ENCODE measurements around the gene KREMEN2. TPM values are rescaled to one million over a fixed set of nuclear protein-coding genes. Genes with fewer than 3 reads are reported as not detected.

KREMEN2 gene
- total and polyA plus RNA-seq, 9 of the 15 experiments (the other 6 are each of a cell fraction or from before 2014, with no cell fraction given), result 0.04 to 7.7 (median 1.5) TPM; not detected in 1

- no peaks in the 10 kb centered on the region for H4K20me1 ChIP-seq (replicated peaks; ENCODE audit: control insufficient read depth, insufficient read depth, low read length)
- H3K4me3 ChIP-seq, result no peak overlapping the region
- no peak overlapping the region for H3K27ac ChIP-seq (ENCODE audit: extremely low read depth, low read depth, low read length)
- WGBS (ENCODE audit: insufficient coverage, low coverage, missing lambda C conversion rate), result 97% methylated on average over 7 of the region's 12 CpGs
- H2AFZ ChIP-seq (ENCODE audit: low read depth, low read length), result no peak overlapping the region
- H3K9ac ChIP-seq (ENCODE audit: insufficient read depth in 1 of 2, low read depth in 2 of 2, low read length in 2 of 2), result no peak overlapping the region
- CTCF ChIA-PET (ENCODE audit: low intra/inter-chr PET ratio), result no interaction called here
- H3K4me1 ChIP-seq (replicated peaks in 1 of 2; ENCODE audit: control insufficient read depth in 2 of 2, insufficient read depth in 2 of 2, low read length in 2 of 2), result peaks cover 0 to 6% of the 10 kb centered on the region in 2 experiments; a peak in 2 of 5 replicates
- in situ Hi-C loops (cut with MboI) (no loop called here), intact Hi-C loops (cut with micrococcal nuclease) (no loop called here)
- H3K9me3 ChIP-seq (replicated peaks; ENCODE audit: control insufficient read depth, insufficient read depth, low read depth, low read length), result no peaks in the 10 kb centered on the region
- H3K27me3 ChIP-seq (ENCODE audit: control insufficient read depth in 2 of 2, insufficient read depth in 2 of 2, low read length in 2 of 2), result no peaks in the 10 kb centered on the region
- FAIRE-seq (no peak), ATAC-seq (no peak), DNase-seq (ENCODE audit: extremely low read depth in 1 of 4, low spot score in 3 of 4) (no peak)
- peaks cover 62% of the 10 kb centered on the region; the same call in 2 of the 3 replicates for H3K36me3 ChIP-seq (ENCODE audit: control insufficient read depth, insufficient read depth, low read length)
- no peak for TF ChIP-seq MCM3 (IDR thresholded peaks at IDR 0.05)
- no peak for TF ChIP-seq ELF2 (CRISPR knock-in tag; IDR thresholded peaks at IDR 0.05)
- TF ChIP-seq, protein P1, sequence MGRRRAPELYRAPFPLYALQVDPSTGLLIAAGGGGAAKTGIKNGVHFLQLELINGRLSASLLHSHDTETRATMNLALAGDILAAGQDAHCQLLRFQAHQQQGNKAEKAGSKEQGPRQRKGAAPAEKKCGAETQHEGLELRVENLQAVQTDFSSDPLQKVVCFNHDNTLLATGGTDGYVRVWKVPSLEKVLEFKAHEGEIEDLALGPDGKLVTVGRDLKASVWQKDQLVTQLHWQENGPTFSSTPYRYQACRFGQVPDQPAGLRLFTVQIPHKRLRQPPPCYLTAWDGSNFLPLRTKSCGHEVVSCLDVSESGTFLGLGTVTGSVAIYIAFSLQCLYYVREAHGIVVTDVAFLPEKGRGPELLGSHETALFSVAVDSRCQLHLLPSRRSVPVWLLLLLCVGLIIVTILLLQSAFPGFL (CRISPR knock-in tag; IDR thresholded peaks at IDR 0.05), result no peak
- TF ChIP-seq HDAC3 (IDR thresholded peaks at IDR 0.05; ENCODE audit: borderline replicate concordance, partially characterized antibody), result no peak
- no peaks in the 10 kb centered on the region for H3K9me1 ChIP-seq (ENCODE audit: control insufficient read depth, insufficient read depth, low read length)
- no peak overlapping the region for H3K4me2 ChIP-seq (ENCODE audit: insufficient read depth, low read length)
- POLR2A ChIA-PET, result no interaction called here
- no TSS peak for BruUV-seq (replicated peaks)
- H3K79me2 ChIP-seq (ENCODE audit: control insufficient read depth, insufficient read depth, low read length), result no peaks in the 10 kb centered on the region
Measured at GRCh38 chr16:2938206-2938605, 25.9 kb upstream of the KREMEN2 start.

DNA sequence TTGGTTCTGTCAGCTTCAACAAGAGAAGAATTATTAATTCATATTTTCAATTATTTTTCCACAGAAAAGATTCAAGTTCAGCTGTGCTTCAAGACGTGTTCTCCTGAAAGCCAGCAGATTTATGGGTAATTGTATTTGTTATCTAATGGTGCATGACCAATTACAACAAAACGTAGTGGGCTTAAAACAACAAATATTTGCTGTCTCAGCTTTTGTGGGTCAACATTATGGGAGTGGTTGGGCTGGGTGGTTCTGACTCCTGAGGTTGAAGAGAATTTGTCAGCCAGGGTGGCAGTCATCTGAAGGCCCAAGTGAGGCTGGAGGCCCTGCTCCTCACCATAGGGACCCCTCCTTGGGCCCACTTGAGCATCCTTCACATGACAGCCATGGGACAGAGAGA is 24.1 kb upstream of the KREMEN2 start:
- Histone ChIP-seq H2AFZ (ENCODE audit: low read depth, low read length) (no peak overlapping the region), H3K4me1 (replicated peaks in 1 of 2; ENCODE audit: control insufficient read depth in 2 of 2, insufficient read depth in 2 of 2, low read length in 2 of 2) (peaks cover 0 to 6% of the 10 kb centered on the region in 2 experiments; a peak in 2 of 5 replicates), H3K27me3 (ENCODE audit: control insufficient read depth in 2 of 2, insufficient read depth in 2 of 2, low read length in 2 of 2) (no peaks in the 10 kb centered on the region), H3K36me3 (ENCODE audit: control insufficient read depth, insufficient read depth, low read length) (peaks cover 50% of the 10 kb centered on the region; the same call in 2 of the 3 replicates), H3K4me3 (no peak overlapping the region), H3K9me3 (replicated peaks; ENCODE audit: control insufficient read depth, insufficient read depth, low read depth, low read length) (no peaks in the 10 kb centered on the region), H3K9me1 (ENCODE audit: control insufficient read depth, insufficient read depth, low read length) (no peaks in the 10 kb centered on the region), H3K79me2 (ENCODE audit: control insufficient read depth, insufficient read depth, low read length) (no peaks in the 10 kb centered on the region), H3K4me2 (ENCODE audit: insufficient read depth, low read length) (no peak overlapping the region), H3K27ac (ENCODE audit: extremely low read depth, low read depth, low read length) (no peak overlapping the region), H3K9ac (ENCODE audit: insufficient read depth in 1 of 2, low read depth in 2 of 2, low read length in 2 of 2) (peak overlapping the region in 1 of 2 experiments; percentile 52; a peak in 1 of 4 replicates), H4K20me1 (replicated peaks; ENCODE audit: control insufficient read depth, insufficient read depth, low read length) (no peaks in the 10 kb centered on the region)
- FAIRE-seq, result no peak
- WGBS (ENCODE audit: insufficient coverage, low coverage, missing lambda C conversion rate), result 50% methylated on average over 2 of the region's 2 CpGs
- DNase-seq (ENCODE audit: extremely low read depth in 1 of 4, low spot score in 3 of 4), result no peak
- ATAC-seq, result no peak
- BruUV-seq (replicated peaks), result no TSS peak
- ChIA-PET CTCF (ENCODE audit: low intra/inter-chr PET ratio) (no interaction called here), POLR2A (interaction anchor here (0.6 to 1.5 kb wide), 8 partner anchors 8 to 189 kb away, joined by 3 to 5 read pairs (median 3); partner anchors contain the start of gene KREMEN2)
- in situ Hi-C loops (cut with MboI), result no loop called here
- intact Hi-C loops (cut with micrococcal nuclease), result no loop called here
- TF ChIP-seq SMAD1 (IDR thresholded peaks at IDR 0.05; ENCODE audit: low read depth, low read length, partially characterized antibody) (no peak), SAFB (IDR thresholded peaks at IDR 0.05; ENCODE audit: borderline replicate concordance, low read depth, low read length) (no peak), ATF6 (CRISPR knock-in tag; IDR thresholded peaks at IDR 0.05) (no peak), C11orf30 (IDR thresholded peaks at IDR 0.05; ENCODE audit: low read depth) (peak; percentile 69), PTTG1 (tag; IDR thresholded peaks at IDR 0.05; ENCODE audit: low read depth) (no peak), ZNF316 (IDR thresholded peaks at IDR 0.05) (peak; percentile 83), ETV5 (CRISPR knock-in tag; IDR thresholded peaks at IDR 0.05; ENCODE audit: low read depth) (no peak), FOS (IDR thresholded peaks at IDR 0.05; ENCODE audit: extremely low read depth, insufficient read length) (no peak), HNRNPH1 (optimal IDR thresholded peaks at IDR 0.05; ENCODE audit: low read depth, low read length) (no peak), MAFK (IDR thresholded peaks at IDR 0.05; ENCODE audit: low read length) (peak; percentile 35; the same call in 1 of the 2 replicates), MAFG (tag; conservative IDR thresholded peaks at IDR 0.05) (peak; percentile 52), BCOR (IDR thresholded peaks at IDR 0.05) (no peak)

Data from K562 (cell line).